GM19328 (cell line): ENCODE data around the gene BEST2.

Experiments
- ATAC-seq: cut with Tn5 transposase; IDR thresholded peaks from one replicate; pipeline ENCODE4 v1.9.1; 2021; ENCODE audit warnings: mild to moderate bottlenecking, moderate library complexity; ENCODE audit not compliant: unreplicated experiment

BEST2 gene

GRCh38 chr19:12730064-12730463 is 21.5 kb upstream of the BEST2 start:
- no peak for ATAC-seq

GRCh38 chr19:12731337-12731736 is 20.3 kb upstream of the BEST2 start:
- no peak for ATAC-seq

GRCh38 chr19:12733369-12734214 is 18.0 kb upstream of the BEST2 start:
- ATAC-seq: no peak

GRCh38 chr19:12736995-12737834 is 14.4 kb upstream of the BEST2 start, which contains the start of gene GET3:
GET3 (plus strand) TSS chr19:12737497; CDS start chr19:12737506, 9 bp downstream.
- ATAC-seq: peak; percentile 68

GRCh38 chr19:12737835-12738351 is 13.7 kb upstream of the BEST2 start:
- no peak for ATAC-seq

- no peak for ATAC-seq
Measured at GRCh38 chr19:12745166-12745897, 6.3 kb upstream of the BEST2 start.

GRCh38 chr19:12748489-12748888 is 3.1 kb upstream of the BEST2 start:
- no peak for ATAC-seq

GRCh38 chr19:12749938-12750521 is 1.6 kb upstream of the BEST2 start:
- ATAC-seq: no peak

- ATAC-seq: no peak
Measured at GRCh38 chr19:12750851-12751250, 740 bp upstream of the BEST2 start.

- ATAC-seq: no peak
Measured at GRCh38 chr19:12752056-12752781, 628 bp downstream of the BEST2 start.

- no peak for ATAC-seq
Measured at GRCh38 chr19:12754465-12755196, 3.0 kb downstream of the BEST2 start.

- no peak for ATAC-seq
Measured at GRCh38 chr19:12756150-12756883, 4.7 kb downstream of the BEST2 start.

GRCh38 chr19:12757544-12758274 is 6.1 kb downstream of the BEST2 start:
- no peak for ATAC-seq

GRCh38 chr19:12759686-12760085 is 8.1 kb downstream of the BEST2 start:
- ATAC-seq: no peak

GRCh38 chr19:12763100-12763499 is 11.5 kb downstream of the BEST2 start:
- no peak for ATAC-seq

GRCh38 chr19:12764698-12765097 is 13.1 kb downstream of the BEST2 start:
- ATAC-seq: no peak

- ATAC-seq: no peak
Measured at GRCh38 chr19:12766051-12766521, 14.5 kb downstream of the BEST2 start.

GRCh38 chr19:12767150-12767549 is 15.6 kb downstream of the BEST2 start:
- ATAC-seq: no peak
